Esophagus squamous epithelium (tissue), 4 donors: ENCODE results near the gene ZNF256.

Experiments used
- CTCF ChIP-seq, 6 experiments: fragments of 450-650 bp in 4 of 6; fragments of 200-600 bp in 2 of 6; sonication (generic) in 2 of 6; IDR thresholded peaks; one replicate each; pipeline ENCODE4 v1.5.1; 2016 to 2019; ENCODE audit warnings: antibody characterized with exemption in 6 of 6, mild to moderate bottlenecking in 4 of 6, moderate library complexity in 4 of 6
- POLR2A ChIP-seq, 4 donors: fragments of 450-650 bp; IDR thresholded peaks; one replicate each; pipeline ENCODE4 v1.6.1; 2017; ENCODE audit warnings: antibody characterized with exemption in 4 of 4, mild to moderate bottlenecking in 4 of 4, moderate library complexity in 3 of 4

GRCh38 chr19:57914531-57914930, 33.0 kb downstream of the ZNF256 start:
- TF ChIP-seq CTCF (IDR thresholded peaks at IDR 0.05), result no peak
- TF ChIP-seq POLR2A (IDR thresholded peaks at IDR 0.05), result no peak
